ENCODE results near the gene PGP. TPM values are rescaled to one million over a fixed set of nuclear protein-coding genes. Genes with fewer than 3 reads are reported as not detected.

Gene PGP
- total RNA-seq, 1 donor from 2014 or later: 16.8 TPM

DNA sequence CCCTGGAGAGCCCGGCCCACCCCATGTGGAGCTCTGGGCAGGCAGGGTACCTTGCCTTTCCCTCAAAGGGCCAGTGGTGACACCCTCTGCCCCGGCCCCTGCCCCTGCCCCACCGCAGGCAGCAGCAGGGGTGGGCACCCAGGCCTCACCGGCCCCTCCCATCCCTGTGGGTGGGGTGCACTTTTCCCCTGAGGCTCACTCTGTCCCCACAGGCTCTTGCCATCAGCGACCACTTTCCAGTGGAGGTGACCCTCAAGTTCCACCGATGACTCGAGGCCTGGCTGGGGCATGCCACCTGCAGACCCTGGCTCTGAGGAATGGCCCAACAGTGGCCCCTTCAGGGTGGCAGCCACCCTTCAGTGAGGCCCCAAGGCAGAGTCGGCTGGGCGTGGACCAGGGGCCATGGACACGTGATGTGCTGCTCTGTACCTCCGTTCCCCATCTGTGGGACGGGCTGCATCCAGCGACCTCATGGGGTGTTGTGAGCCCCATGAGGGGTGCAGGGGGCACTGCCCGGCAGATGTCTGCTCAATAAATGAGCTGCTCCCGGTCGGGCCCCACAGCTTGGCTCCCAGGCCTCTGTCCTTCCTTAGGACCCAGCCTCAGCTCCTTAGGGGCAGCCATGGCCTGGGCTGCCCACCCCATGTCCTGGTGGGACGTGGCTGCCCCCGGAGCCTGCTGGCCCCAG lies 23.7 kb upstream of the PGP start:
- Mint-ChIP-seq H3K9me3 (no peaks in the 10 kb centered on the region), H3K36me3 (peaks cover 16% of the 10 kb centered on the region), H3K27me3 (ENCODE audit: low read depth) (peaks cover 44% of the 10 kb centered on the region), H3K4me1 (peaks cover 2% of the 10 kb centered on the region), H3K4me3 (no peak overlapping the region), H3K27ac (no peak overlapping the region)
- no peak for DNase-seq (ENCODE audit: low spot score in 2 of 2, unreplicated experiment in 2 of 2)
- TF ChIP-seq, protein P1, sequence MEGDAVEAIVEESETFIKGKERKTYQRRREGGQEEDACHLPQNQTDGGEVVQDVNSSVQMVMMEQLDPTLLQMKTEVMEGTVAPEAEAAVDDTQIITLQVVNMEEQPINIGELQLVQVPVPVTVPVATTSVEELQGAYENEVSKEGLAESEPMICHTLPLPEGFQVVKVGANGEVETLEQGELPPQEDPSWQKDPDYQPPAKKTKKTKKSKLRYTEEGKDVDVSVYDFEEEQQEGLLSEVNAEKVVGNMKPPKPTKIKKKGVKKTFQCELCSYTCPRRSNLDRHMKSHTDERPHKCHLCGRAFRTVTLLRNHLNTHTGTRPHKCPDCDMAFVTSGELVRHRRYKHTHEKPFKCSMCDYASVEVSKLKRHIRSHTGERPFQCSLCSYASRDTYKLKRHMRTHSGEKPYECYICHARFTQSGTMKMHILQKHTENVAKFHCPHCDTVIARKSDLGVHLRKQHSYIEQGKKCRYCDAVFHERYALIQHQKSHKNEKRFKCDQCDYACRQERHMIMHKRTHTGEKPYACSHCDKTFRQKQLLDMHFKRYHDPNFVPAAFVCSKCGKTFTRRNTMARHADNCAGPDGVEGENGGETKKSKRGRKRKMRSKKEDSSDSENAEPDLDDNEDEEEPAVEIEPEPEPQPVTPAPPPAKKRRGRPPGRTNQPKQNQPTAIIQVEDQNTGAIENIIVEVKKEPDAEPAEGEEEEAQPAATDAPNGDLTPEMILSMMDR (IDR thresholded peaks at IDR 0.05; ENCODE audit: unreplicated experiment): no peak

DNA sequence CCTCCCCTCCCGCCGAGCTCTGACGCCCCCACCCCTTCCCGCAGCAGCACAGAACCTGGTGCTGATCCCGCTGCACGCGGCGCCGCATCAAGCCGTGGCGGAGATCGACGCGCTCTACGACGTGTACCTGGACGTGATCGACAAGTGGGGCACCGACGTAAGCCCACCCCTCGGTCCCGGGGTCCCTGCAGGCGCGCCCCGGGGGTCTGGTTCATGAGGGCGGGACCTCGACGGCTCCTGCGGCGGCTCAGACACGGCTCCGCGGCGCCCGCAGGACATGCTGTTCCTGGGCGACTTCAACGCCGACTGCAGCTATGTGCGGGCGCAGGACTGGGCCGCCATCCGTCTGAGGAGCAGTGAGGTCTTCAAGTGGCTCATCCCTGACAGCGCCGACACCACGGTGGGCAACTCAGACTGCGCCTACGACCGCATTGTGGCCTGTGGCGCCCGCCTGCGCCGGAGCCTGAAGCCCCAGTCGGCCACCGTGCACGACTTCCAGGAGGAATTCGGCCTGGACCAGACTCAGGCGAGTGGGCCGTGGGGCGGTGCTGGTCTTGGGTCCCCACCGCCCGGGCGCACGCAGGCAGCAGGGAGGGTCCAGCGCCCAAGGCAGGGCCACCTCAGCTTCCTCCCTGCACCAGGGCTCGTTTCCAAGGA lies 23.0 kb upstream of the PGP start:
- H3K4me1 Mint-ChIP-seq: peaks cover 2% of the 10 kb centered on the region
- H3K4me3 Mint-ChIP-seq: peak overlapping the region; percentile 46
- no peak overlapping the region for H3K27ac Mint-ChIP-seq
- no peak for DNase-seq (ENCODE audit: low spot score in 2 of 2, unreplicated experiment in 2 of 2)
- TF ChIP-seq, protein P1 (IDR thresholded peaks at IDR 0.05; ENCODE audit: unreplicated experiment): no peak
- peaks cover 44% of the 10 kb centered on the region for H3K27me3 Mint-ChIP-seq (ENCODE audit: low read depth)
- H3K36me3 Mint-ChIP-seq: peaks cover 16% of the 10 kb centered on the region
- no peaks in the 10 kb centered on the region for H3K9me3 Mint-ChIP-seq

DNA sequence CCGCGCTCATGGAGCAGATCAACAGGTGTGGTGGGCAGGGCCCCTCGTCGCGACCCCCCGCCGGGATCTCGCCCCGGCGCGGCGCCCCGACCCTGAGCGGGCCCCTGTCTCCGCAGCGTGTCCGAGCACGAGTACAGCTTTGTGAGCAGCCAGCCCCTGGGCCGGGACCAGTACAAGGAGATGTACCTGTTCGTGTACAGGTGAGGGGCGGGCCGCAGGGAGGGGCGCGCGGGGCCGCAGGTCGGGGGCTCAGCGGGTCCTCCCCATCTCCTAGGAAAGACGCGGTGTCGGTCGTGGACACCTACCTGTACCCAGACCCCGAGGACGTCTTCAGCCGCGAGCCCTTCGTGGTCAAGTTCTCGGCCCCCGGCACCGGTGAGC lies 22.5 kb upstream of the PGP start:
- Mint-ChIP-seq H3K4me3 (peak overlapping the region; percentile 41), H3K36me3 (peaks cover 12% of the 10 kb centered on the region), H3K27ac (no peak overlapping the region), H3K9me3 (no peaks in the 10 kb centered on the region), H3K4me1 (peaks cover 2% of the 10 kb centered on the region), H3K27me3 (ENCODE audit: low read depth) (peaks cover 44% of the 10 kb centered on the region)
- no peak for DNase-seq (ENCODE audit: low spot score in 2 of 2, unreplicated experiment in 2 of 2)
- TF ChIP-seq, protein P1 (IDR thresholded peaks at IDR 0.05; ENCODE audit: unreplicated experiment): no peak

DNA sequence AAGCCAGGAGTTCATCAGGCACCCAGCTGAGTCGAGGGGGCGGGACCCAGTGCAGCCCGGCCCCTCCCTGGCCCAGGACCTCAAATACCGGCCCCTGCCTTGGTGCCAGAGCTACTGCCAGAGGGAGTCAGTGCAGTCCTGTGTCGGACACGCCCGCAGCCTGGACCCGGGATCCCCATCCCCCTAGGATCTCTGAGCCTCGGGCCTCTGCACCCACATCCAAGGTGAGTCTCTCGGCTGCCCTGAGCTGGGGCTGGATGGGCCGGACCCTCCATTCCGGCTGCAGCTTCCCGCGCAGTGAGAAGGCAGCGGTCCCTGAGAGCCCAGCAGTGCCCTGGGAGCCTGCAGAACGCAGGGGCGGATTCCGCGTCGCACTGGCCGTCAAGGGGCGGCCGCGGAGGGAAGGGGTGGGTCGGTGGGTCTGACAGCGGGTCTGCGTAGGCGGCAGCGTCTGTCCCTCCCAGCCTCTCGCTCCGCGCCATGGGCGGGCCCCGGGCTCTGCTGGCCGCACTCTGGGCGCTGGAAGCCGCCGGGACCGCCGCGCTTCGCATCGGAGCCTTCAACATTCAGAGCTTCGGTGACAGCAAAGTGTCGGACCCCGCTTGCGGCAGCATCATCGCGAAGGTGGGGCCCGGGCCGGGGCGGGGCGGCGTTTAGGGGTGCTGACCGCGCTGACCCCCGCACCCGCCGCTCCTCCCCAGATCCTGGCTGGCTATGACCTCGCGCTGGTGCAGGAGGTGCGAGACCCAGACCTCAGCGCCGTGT lies 21.9 kb upstream of the PGP start, which contains the start of gene DNASE1L2:
DNASE1L2 (plus strand) TSS at position 108 of the 765 bp plus-strand sequence; CDS start at position 481, 373 bp downstream.
- no peak for DNase-seq (ENCODE audit: low spot score in 2 of 2, unreplicated experiment in 2 of 2)
- H3K4me1 Mint-ChIP-seq: peaks cover 2% of the 10 kb centered on the region
- peaks cover 12% of the 10 kb centered on the region for H3K36me3 Mint-ChIP-seq
- peak within 1 kb of the TSS; percentile 41 for H3K4me3 Mint-ChIP-seq
- H3K27ac Mint-ChIP-seq: no peak within 1 kb of the TSS
- H3K9me3 Mint-ChIP-seq: no peaks in the 10 kb centered on the region
- peaks cover 44% of the 10 kb centered on the region for H3K27me3 Mint-ChIP-seq (ENCODE audit: low read depth)
- TF ChIP-seq, protein P1 (IDR thresholded peaks at IDR 0.05; ENCODE audit: unreplicated experiment): no peak

DNA sequence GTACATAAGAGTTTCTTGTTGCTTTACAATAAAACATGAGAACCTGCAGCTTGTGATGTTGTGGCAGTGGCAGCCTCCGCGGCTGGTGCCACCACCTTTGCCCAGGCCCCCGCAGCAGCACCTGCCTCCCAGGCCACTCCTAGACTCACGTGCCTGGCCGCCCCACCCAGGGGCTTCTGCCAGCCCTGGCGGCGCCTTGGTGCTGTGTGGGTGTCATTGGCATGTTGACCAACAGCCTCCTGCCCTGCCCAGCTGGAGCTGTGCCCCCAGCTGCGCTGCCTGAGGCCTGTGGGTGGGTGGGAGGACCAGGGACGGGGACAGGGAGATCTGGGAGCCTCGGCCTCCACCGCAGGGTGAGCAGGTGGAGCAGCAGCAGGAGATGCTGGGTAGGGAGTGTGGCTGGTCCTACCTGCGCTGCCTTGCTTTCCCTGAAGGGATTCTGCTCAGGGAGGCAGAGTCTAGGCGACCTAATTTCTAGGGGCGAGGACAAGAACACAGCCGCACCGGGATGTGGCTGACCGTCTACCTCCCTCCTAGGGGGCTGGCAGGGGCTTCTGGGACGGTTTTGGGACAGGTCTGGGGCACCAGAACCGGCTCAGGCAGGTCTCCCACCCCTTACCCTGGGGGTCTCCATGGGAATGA lies 21.2 kb upstream of the PGP start:
- TF ChIP-seq, protein P1 (IDR thresholded peaks at IDR 0.05; ENCODE audit: unreplicated experiment): no peak
- Mint-ChIP-seq H3K4me1 (peaks cover 2% of the 10 kb centered on the region), H3K9me3 (no peaks in the 10 kb centered on the region), H3K27ac (no peak overlapping the region), H3K27me3 (ENCODE audit: low read depth) (peaks cover 44% of the 10 kb centered on the region), H3K36me3 (peaks cover 12% of the 10 kb centered on the region), H3K4me3 (no peak overlapping the region)
- DNase-seq (ENCODE audit: low spot score in 2 of 2, unreplicated experiment in 2 of 2): no peak

All from mesothelial cell of epicardium (in vitro differentiated cells).